ENCODE data around the gene KLHDC8B.

GRCh38 chr3:49198611-49199230, 27.3 kb downstream of the KLHDC8B start:
- no peak for TF ChIP-seq ELF4 (IDR thresholded peaks at IDR 0.05)
- TF ChIP-seq NFRKB (IDR thresholded peaks at IDR 0.05), result no peak
- no peak for TF ChIP-seq SUZ12 (IDR thresholded peaks at IDR 0.05)
- TF ChIP-seq FOXK2 (IDR thresholded peaks at IDR 0.05), result no peak
- TF ChIP-seq BHLHE40 (IDR thresholded peaks at IDR 0.05; ENCODE audit: borderline replicate concordance), result no peak

Measured in HEK293T (cell line).